Activated B cell treated with CpG ODN at 0.5 μM for 24 hours (primary cell): ENCODE results near the gene ASIC3. TPM values are rescaled to one million over a fixed set of nuclear protein-coding genes. Genes with fewer than 3 reads are reported as not detected.

Experiments
- ATAC-seq: fragments of 200-7000 bp; cut with Tn5 transposase; one replicate; pipeline ENCODE4 v1.10.0; 2021; ENCODE audit warnings: low read depth, mild to moderate bottlenecking, moderate library complexity
- CTCF ChIA-PET: fragments of 350-600 bp; sonication (Branson Sonifier 250); formaldehyde crosslinking; loops from one replicate; lab custom pipeline; 2021; ENCODE audit warnings: antibody characterized with exemption; lab: Charles Lee
- POLR2A ChIA-PET: fragments of 350-600 bp; sonication (Branson Sonifier 250); formaldehyde crosslinking; loops from one replicate; lab custom pipeline; 2021; ENCODE audit warnings: antibody characterized with exemption; lab: Charles Lee
- DNase-seq: peaks from one replicate; pipeline ENCODE4 v3.0.0; 2022
- H3K27ac Mint-ChIP-seq: one replicate; pipeline ENCODE4 v1.8.0; 2020; ENCODE audit warnings: mixed read lengths
- H3K27me3 Mint-ChIP-seq: one replicate; pipeline ENCODE4 v1.8.0; 2021; ENCODE audit warnings: mixed read lengths
- H3K36me3 Mint-ChIP-seq: one replicate; pipeline ENCODE4 v1.8.0; 2021; ENCODE audit warnings: low read depth, mixed read lengths
- H3K4me1 Mint-ChIP-seq: one replicate; pipeline ENCODE4 v1.8.0; 2021; ENCODE audit warnings: mixed read lengths
- H3K4me3 Mint-ChIP-seq: one replicate; pipeline ENCODE4 v1.8.0; 2020; ENCODE audit warnings: mild to moderate bottlenecking, mixed read lengths
- H3K9me3 Mint-ChIP-seq: one replicate; pipeline ENCODE4 v1.8.0; 2020; ENCODE audit warnings: mixed read lengths
- intact Hi-C: fragments of 100-400 bp; cut with micrococcal nuclease; formaldehyde crosslinking; loops from one replicate; pipeline ENCODE4 v1.15.1; 2024
- total RNA-seq: library from RNA; stranded (reverse); gene quantifications from 2 replicates; pipeline ENCODE4 v1.2.3, GENCODE V29; 2022
- TF ChIP-seq, protein P1 (sequence below): fragments of 200-600 bp; IDR thresholded peaks from one replicate; pipeline ENCODE4 v1.8.0; 2022; ENCODE audit warnings: antibody characterized with exemption, mild to moderate bottlenecking

The ASIC3 gene
- total RNA-seq, 1 donor from 2014 or later = 1.2 TPM

- intact Hi-C loops = no loop called here
- CTCF ChIA-PET = no interaction called here
- H3K9me3 Mint-ChIP-seq = no peaks in the 10 kb centered on the region
- DNase-seq (no peak), ATAC-seq (no peak)
- peaks cover 27% of the 10 kb centered on the region for H3K4me1 Mint-ChIP-seq
- TF ChIP-seq, protein P1, sequence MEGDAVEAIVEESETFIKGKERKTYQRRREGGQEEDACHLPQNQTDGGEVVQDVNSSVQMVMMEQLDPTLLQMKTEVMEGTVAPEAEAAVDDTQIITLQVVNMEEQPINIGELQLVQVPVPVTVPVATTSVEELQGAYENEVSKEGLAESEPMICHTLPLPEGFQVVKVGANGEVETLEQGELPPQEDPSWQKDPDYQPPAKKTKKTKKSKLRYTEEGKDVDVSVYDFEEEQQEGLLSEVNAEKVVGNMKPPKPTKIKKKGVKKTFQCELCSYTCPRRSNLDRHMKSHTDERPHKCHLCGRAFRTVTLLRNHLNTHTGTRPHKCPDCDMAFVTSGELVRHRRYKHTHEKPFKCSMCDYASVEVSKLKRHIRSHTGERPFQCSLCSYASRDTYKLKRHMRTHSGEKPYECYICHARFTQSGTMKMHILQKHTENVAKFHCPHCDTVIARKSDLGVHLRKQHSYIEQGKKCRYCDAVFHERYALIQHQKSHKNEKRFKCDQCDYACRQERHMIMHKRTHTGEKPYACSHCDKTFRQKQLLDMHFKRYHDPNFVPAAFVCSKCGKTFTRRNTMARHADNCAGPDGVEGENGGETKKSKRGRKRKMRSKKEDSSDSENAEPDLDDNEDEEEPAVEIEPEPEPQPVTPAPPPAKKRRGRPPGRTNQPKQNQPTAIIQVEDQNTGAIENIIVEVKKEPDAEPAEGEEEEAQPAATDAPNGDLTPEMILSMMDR = no peak
- H3K36me3 Mint-ChIP-seq = peaks cover 38% of the 10 kb centered on the region
- no peak overlapping the region for H3K4me3 Mint-ChIP-seq
- H3K27me3 Mint-ChIP-seq = no peaks in the 10 kb centered on the region
- POLR2A ChIA-PET = interaction anchor here (0.6 to 0.9 kb wide), 3 partner anchors 17 to 814 kb away, joined by 3 read pairs; partner anchors contain the start of genes FASTK and PRKAG2
- H3K27ac Mint-ChIP-seq = no peak overlapping the region
These were observed 14.9 kb downstream of the ASIC3 start for GRCh38 chr7:151063212-151063561.

DNA sequence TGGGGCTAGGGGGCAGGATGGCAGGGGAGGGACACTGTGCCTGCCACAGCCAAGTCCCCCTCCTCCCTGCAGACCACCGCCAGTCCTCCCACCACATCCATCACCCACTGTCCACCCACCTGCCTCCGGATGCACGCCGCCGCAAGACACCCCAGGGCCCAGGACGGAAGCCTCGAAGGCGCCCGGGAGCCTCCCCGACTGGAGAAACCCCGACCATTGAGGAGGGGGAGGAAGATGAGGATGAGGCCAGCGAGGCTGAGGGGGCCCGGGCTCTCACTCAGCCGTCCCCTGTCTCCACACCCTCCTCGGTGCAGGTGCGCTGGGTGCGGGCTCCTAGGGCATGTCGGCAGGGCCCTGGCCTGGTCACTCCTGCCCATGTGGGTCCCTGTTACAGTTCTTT lies 16.1 kb downstream of the ASIC3 start:
- Mint-ChIP-seq H3K4me3 (no peak overlapping the region), H3K27me3 (no peaks in the 10 kb centered on the region), H3K36me3 (peaks cover 39% of the 10 kb centered on the region), H3K27ac (no peak overlapping the region), H3K4me1 (peaks cover 18% of the 10 kb centered on the region), H3K9me3 (no peaks in the 10 kb centered on the region)
- TF ChIP-seq, protein P1 = no peak
- ChIA-PET CTCF (no interaction called here), POLR2A (interaction anchor here (0.6 kb wide), 1 partner anchor 51 kb away, joined by 6 read pairs; no protein-coding TSS in a partner anchor)
- DNase-seq = no peak
- ATAC-seq = no peak
- intact Hi-C loops = no loop called here

GRCh38 chr7:151064993-151065392 lies 16.7 kb downstream of the ASIC3 start:
- Mint-ChIP-seq H3K27me3 (no peaks in the 10 kb centered on the region), H3K4me3 (no peak overlapping the region), H3K27ac (no peak overlapping the region), H3K9me3 (no peaks in the 10 kb centered on the region), H3K36me3 (peaks cover 42% of the 10 kb centered on the region), H3K4me1 (peaks cover 17% of the 10 kb centered on the region)
- DNase-seq (no peak), ATAC-seq (no peak)
- intact Hi-C loops = no loop called here
- ChIA-PET CTCF (no interaction called here), POLR2A (no interaction called here)
- TF ChIP-seq, protein P1 = no peak

DNA sequence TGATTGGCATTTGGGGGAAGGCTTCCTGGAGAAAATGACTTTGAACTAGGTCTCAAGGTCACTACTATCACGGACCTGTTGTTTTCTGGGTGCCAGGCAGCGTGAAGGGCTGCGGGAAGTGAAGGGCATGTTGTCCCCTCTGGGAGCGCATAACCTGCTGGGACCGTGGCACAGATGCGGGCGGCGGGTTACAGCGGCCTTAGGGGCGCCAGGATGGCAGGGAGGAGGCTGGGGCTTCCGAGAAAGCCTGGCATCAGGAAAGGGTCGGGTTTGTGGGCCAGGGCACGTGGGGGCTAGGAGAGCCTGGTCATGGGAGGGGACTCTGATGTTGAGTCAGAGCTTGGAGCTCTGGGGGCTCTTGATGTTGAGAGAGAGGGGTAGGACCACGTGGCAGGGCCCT lies 17.2 kb downstream of the ASIC3 start:
- DNase-seq (no peak), ATAC-seq (no peak)
- no peak overlapping the region for H3K27ac Mint-ChIP-seq
- POLR2A ChIA-PET = no interaction called here
- H3K36me3 Mint-ChIP-seq = peaks cover 48% of the 10 kb centered on the region
- H3K27me3 Mint-ChIP-seq = no peaks in the 10 kb centered on the region
- no peak overlapping the region for H3K4me3 Mint-ChIP-seq
- CTCF ChIA-PET = no interaction called here
- H3K9me3 Mint-ChIP-seq = no peaks in the 10 kb centered on the region
- intact Hi-C loops = no loop called here
- H3K4me1 Mint-ChIP-seq = peaks cover 12% of the 10 kb centered on the region
- TF ChIP-seq, protein P1 = no peak

GRCh38 chr7:151066273-151066974 lies 18.1 kb downstream of the ASIC3 start:
- Mint-ChIP-seq H3K27me3 (no peaks in the 10 kb centered on the region), H3K36me3 (peaks cover 55% of the 10 kb centered on the region), H3K4me3 (no peak overlapping the region), H3K27ac (no peak overlapping the region), H3K4me1 (peaks cover 3% of the 10 kb centered on the region), H3K9me3 (no peaks in the 10 kb centered on the region)
- intact Hi-C loops = no loop called here
- CTCF ChIA-PET = no interaction called here
- TF ChIP-seq, protein P1 = no peak
- POLR2A ChIA-PET = no interaction called here
- no peak for ATAC-seq
- no peak for DNase-seq
